SK-N-SH (cell line): ENCODE data around the gene BLCAP. TPM values are rescaled to one million over a fixed set of nuclear protein-coding genes. Genes with fewer than 3 reads are reported as not detected.
"Not testable (repeated sequence)": the region's sequence is repeated elsewhere in the genome, so short reads cannot be mapped to it uniquely, and the experiment has no call there.

Source experiments
- CTCF ChIA-PET: fragments of 300-600, 350-600 bp; formaldehyde crosslinking; extraction: SDS; loops from one replicate; lab custom pipeline; 2021; lab: Yijun Ruan, JAX
- POLR2A ChIA-PET: fragments of 350-600 bp; sonication (Branson Sonifier 250); formaldehyde crosslinking; extraction: SDS; loops from one replicate; lab custom pipeline; 2020; ENCODE audit warnings: antibody characterized with exemption, inconsistent platforms; lab: Yijun Ruan, JAX
- DNase-seq: peaks from one replicate; pipeline ENCODE4 v3.0.0; 2012
- H2AFZ ChIP-seq: fragments of 200-600 bp; sonication (generic); 2 replicates; pipeline ENCODE4 v1.8.1; 2016; ENCODE audit warnings: antibody characterized with exemption, mild to moderate bottlenecking, low read depth
- H3F3A ChIP-seq: fragments of 200-600 bp; sonication (generic); replicated peaks from 2 replicates; pipeline ENCODE3; 2016; ENCODE audit warnings: antibody characterized with exemption, mild to moderate bottlenecking; ENCODE audit not compliant: insufficient read depth
- H3K27ac ChIP-seq, 2 experiments: fragments of 200-500 bp in 1 of 2; fragments of 200-600 bp in 1 of 2; sonication (Bioruptor generic) in 1 of 2; sonication (generic), shearing (Covaris generic) in 1 of 2; 2 replicates each; pipeline versions ENCODE4 v1.5.1 to v1.6.1; 2014 to 2016; ENCODE audit warnings: low read depth in 2 of 2, inconsistent platforms in 1 of 2, low read length in 1 of 2, mild to moderate bottlenecking in 1 of 2, mixed read lengths in 1 of 2
- H3K27me3 ChIP-seq: fragments of 200-600 bp; sonication (generic), shearing (Covaris generic); 2 replicates; pipeline ENCODE4 v1.6.1; 2016; ENCODE audit warnings: mixed run types; ENCODE audit not compliant: insufficient read depth
- H3K36me3 ChIP-seq, 2 experiments: fragments of 200-500 bp in 1 of 2; fragments of 200-600 bp in 1 of 2; sonication (Bioruptor generic) in 1 of 2; sonication (generic) in 1 of 2; replicated peaks in 1 of 2; 2 replicates each; pipeline versions ENCODE3 to v1.5.1; 2014 to 2016; ENCODE audit warnings: low read length in 1 of 2, mild to moderate bottlenecking in 1 of 2; ENCODE audit not compliant: insufficient read depth in 2 of 2, control insufficient read depth in 1 of 2
- H3K4me1 ChIP-seq, 2 experiments: fragments of 200-500 bp in 1 of 2; fragments of 200-600 bp in 1 of 2; sonication (Bioruptor generic) in 1 of 2; sonication (generic), shearing (Covaris generic) in 1 of 2; 2 replicates each; pipeline versions ENCODE4 v1.5.1 to v1.6.1; 2014 to 2016; ENCODE audit warnings: low read depth in 1 of 2, low read length in 1 of 2, mixed run types in 1 of 2; ENCODE audit not compliant: insufficient read depth in 2 of 2, control insufficient read depth in 1 of 2
- H3K4me2 ChIP-seq: fragments of 200-600 bp; sonication (generic), shearing (Covaris generic); 2 replicates; pipeline ENCODE4 v1.6.1; 2017; ENCODE audit warnings: mixed run types
- H3K4me3 ChIP-seq, 2 experiments: fragments of 200-500 bp in 1 of 2; fragments of 200-600 bp in 1 of 2; sonication (Bioruptor generic) in 1 of 2; sonication (generic), shearing (Covaris generic) in 1 of 2; 2 replicates each; pipeline versions ENCODE4 v1.5.1 to v1.8.1; 2014 to 2016; ENCODE audit warnings: low read depth in 2 of 2, inconsistent platforms in 1 of 2, low read length in 1 of 2, mild to moderate bottlenecking in 1 of 2, mixed read lengths in 1 of 2, moderate library complexity in 1 of 2
- H3K79me2 ChIP-seq: fragments of 200-600 bp; sonication (generic); 2 replicates; pipeline ENCODE4 v1.8.1; 2017; ENCODE audit warnings: mild to moderate bottlenecking; ENCODE audit not compliant: insufficient read depth
- H3K9ac ChIP-seq: fragments of 200-600 bp; sonication (generic); 2 replicates; pipeline ENCODE4 v1.6.1; 2017; ENCODE audit warnings: mixed run types
- H3K9me2 ChIP-seq: fragments of 200-600 bp; sonication (generic); 2 replicates; pipeline ENCODE4 v1.6.1; 2017; ENCODE audit warnings: mixed run types
- H3K9me3 ChIP-seq: fragments of 200-600 bp; sonication (generic); 2 replicates; pipeline ENCODE4 v1.6.1; 2017; ENCODE audit warnings: mixed run types, mild to moderate bottlenecking, moderate library complexity
- H4K20me1 ChIP-seq: fragments of 200-600 bp; sonication (generic); 2 replicates; pipeline ENCODE4 v1.6.1; 2017; ENCODE audit warnings: mild to moderate bottlenecking, mixed run types; ENCODE audit not compliant: insufficient read depth
- CHD2 ChIP-seq: fragments of 150-350 bp; IDR thresholded peaks from 2 replicates; pipeline ENCODE4 v1.6.1; 2018; ENCODE audit warnings: low read length; ENCODE audit not compliant: partially characterized antibody
- ELF1 ChIP-seq: IDR thresholded peaks from 2 replicates; pipeline ENCODE4 v1.4.0; 2012
- EP300 ChIP-seq, 2 experiments: IDR thresholded peaks; 2 replicates each; pipeline versions ENCODE4 v1.4.0 to v1.6.1; 2012; ENCODE audit warnings: borderline replicate concordance in 1 of 2, low read depth in 1 of 2, low read length in 1 of 2
- EZH2phosphoT487 ChIP-seq: fragments of 200-600 bp; sonication (generic); IDR thresholded peaks from 2 replicates; pipeline ENCODE4 v1.6.1; 2017; ENCODE audit warnings: low read depth, mixed run types, mild to moderate bottlenecking, antibody characterized with exemption, moderate library complexity, borderline replicate concordance
- FOSL2 ChIP-seq: IDR thresholded peaks from 2 replicates; pipeline ENCODE4 v1.4.0; 2012; ENCODE audit warnings: low read depth, mild to moderate bottlenecking, moderate library complexity, borderline replicate concordance
- FOXJ3 ChIP-seq: sonication (generic); formaldehyde crosslinking; IDR thresholded peaks from 2 replicates; pipeline ENCODE4 v1.5.1; 2020; ENCODE audit warnings: mild to moderate bottlenecking, missing genetic modification reagents
- GATA2 ChIP-seq: sonication (generic); formaldehyde crosslinking; IDR thresholded peaks from 2 replicates; pipeline ENCODE4 v1.5.0; 2020; ENCODE audit warnings: mild to moderate bottlenecking, missing genetic modification reagents
- JUND ChIP-seq: IDR thresholded peaks from 2 replicates; pipeline ENCODE4 v1.4.0; 2012
- MEF2A ChIP-seq: IDR thresholded peaks from 2 replicates; pipeline ENCODE4 v1.4.0; 2012; ENCODE audit warnings: low read depth, borderline replicate concordance
- MXI1 ChIP-seq: IDR thresholded peaks from 2 replicates; pipeline ENCODE4 v1.6.1; 2012; ENCODE audit warnings: mild to moderate bottlenecking, low read depth, low read length, improper control_type of control experiment
- NRF1 ChIP-seq: IDR thresholded peaks from 2 replicates; pipeline ENCODE4 v1.6.1; 2012; ENCODE audit warnings: low read depth, mild to moderate bottlenecking, low read length
- RAD21 ChIP-seq: IDR thresholded peaks from 2 replicates; pipeline ENCODE4 v1.6.1; 2012; ENCODE audit warnings: mild to moderate bottlenecking, low read length
- RXRA ChIP-seq: IDR thresholded peaks from 2 replicates; pipeline ENCODE4 v1.4.0; 2012; ENCODE audit warnings: low read depth, mild to moderate bottlenecking, borderline replicate concordance
- TEAD4 ChIP-seq: IDR thresholded peaks from 2 replicates; pipeline ENCODE4 v1.4.0; 2012; ENCODE audit warnings: mild to moderate bottlenecking, borderline replicate concordance; ENCODE audit not compliant: insufficient read depth
- WGBS: methylation state at CpG from one replicate; pipeline ENCODE4 v1.1.6; 2017; ENCODE audit warnings: low lambda C conversion rate; 5-methylcytosine and 5-hydroxymethylcytosine counted together
- polyA plus RNA-seq, 3 experiments: library from polyadenylated mRNA; depleted of rRNA; stranded (reverse); fragments of >200 nt; gene quantifications; 2 replicates each; pipeline ENCODE4 v1.2.3, GENCODE V29; 2012
- TF ChIP-seq, protein P1 (sequence below): IDR thresholded peaks from 2 replicates; pipeline ENCODE4 v1.4.0; 2012; ENCODE audit warnings: low read depth, borderline replicate concordance
- TF ChIP-seq, protein P2 (sequence below): IDR thresholded peaks from 2 replicates; pipeline ENCODE4; 2012

BLCAP gene
- polyA plus RNA-seq, 1 of the 3 experiments (the other 2 are of a cell fraction), result 55.8 TPM

GRCh38 chr20:37552415-37552814, 24.7 kb upstream of the BLCAP start:
- H3K4me1 ChIP-seq, result no peaks in the 10 kb centered on the region
- 3% methylated on average over 1 of the region's 1 CpG for whole genome bisulfite sequencing
- no peak for DNase-seq
- no peak overlapping the region for H3K9ac ChIP-seq
- TF ChIP-seq, protein P1, sequence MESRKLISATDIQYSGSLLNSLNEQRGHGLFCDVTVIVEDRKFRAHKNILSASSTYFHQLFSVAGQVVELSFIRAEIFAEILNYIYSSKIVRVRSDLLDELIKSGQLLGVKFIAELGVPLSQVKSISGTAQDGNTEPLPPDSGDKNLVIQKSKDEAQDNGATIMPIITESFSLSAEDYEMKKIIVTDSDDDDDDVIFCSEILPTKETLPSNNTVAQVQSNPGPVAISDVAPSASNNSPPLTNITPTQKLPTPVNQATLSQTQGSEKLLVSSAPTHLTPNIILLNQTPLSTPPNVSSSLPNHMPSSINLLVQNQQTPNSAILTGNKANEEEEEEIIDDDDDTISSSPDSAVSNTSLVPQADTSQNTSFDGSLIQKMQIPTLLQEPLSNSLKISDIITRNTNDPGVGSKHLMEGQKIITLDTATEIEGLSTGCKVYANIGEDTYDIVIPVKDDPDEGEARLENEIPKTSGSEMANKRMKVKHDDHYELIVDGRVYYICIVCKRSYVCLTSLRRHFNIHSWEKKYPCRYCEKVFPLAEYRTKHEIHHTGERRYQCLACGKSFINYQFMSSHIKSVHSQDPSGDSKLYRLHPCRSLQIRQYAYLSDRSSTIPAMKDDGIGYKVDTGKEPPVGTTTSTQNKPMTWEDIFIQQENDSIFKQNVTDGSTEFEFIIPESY, result no peak
- TF ChIP-seq EP300 (IDR thresholded peaks at IDR 0.05; ENCODE audit: borderline replicate concordance in 1 of 2, low read depth in 1 of 2, low read length in 1 of 2), result no peak
- no peak for TF ChIP-seq MEF2A
- no peak for TF ChIP-seq JUND
- TF ChIP-seq GATA2 (CRISPR knock-in tag), result no peak
- TF ChIP-seq, protein P2, sequence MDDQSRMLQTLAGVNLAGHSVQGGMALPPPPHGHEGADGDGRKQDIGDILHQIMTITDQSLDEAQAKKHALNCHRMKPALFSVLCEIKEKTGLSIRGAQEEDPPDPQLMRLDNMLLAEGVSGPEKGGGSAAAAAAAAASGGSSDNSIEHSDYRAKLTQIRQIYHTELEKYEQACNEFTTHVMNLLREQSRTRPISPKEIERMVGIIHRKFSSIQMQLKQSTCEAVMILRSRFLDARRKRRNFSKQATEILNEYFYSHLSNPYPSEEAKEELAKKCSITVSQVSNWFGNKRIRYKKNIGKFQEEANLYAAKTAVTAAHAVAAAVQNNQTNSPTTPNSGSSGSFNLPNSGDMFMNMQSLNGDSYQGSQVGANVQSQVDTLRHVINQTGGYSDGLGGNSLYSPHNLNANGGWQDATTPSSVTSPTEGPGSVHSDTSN, result no peak
- no peak for TF ChIP-seq NRF1
- no peak for TF ChIP-seq CHD2
- TF ChIP-seq ELF1, result no peak
- no peak for TF ChIP-seq MXI1
- no peak for TF ChIP-seq FOSL2
- no peak for TF ChIP-seq FOXJ3 (CRISPR knock-in tag)
- no peak for TF ChIP-seq RAD21
- no peak for TF ChIP-seq TEAD4
- no peak for TF ChIP-seq RXRA
- no peak for TF ChIP-seq EZH2phosphoT487
- ChIA-PET POLR2A (no interaction called here), CTCF (interaction anchor here (1.8 kb wide), 1 partner anchor 12 kb away, joined by 7 read pairs; no protein-coding TSS in a partner anchor)
- no peaks in the 10 kb centered on the region for H3K79me2 ChIP-seq
- no peak overlapping the region for H2AFZ ChIP-seq
- no peaks in the 10 kb centered on the region for H4K20me1 ChIP-seq
- no peaks in the 10 kb centered on the region for H3K9me2 ChIP-seq
- H3K4me2 ChIP-seq, result no peak overlapping the region
- peaks cover 11% of the 10 kb centered on the region; the same call in 1 of the 2 replicates for H3K27me3 ChIP-seq
- no peak overlapping the region for H3K4me3 ChIP-seq
- H3K27ac ChIP-seq, result no peak overlapping the region
- no peaks in the 10 kb centered on the region for H3K9me3 ChIP-seq
- no peaks in the 10 kb centered on the region for H3F3A ChIP-seq
- H3K36me3 ChIP-seq, result no peaks in the 10 kb centered on the region

DNA sequence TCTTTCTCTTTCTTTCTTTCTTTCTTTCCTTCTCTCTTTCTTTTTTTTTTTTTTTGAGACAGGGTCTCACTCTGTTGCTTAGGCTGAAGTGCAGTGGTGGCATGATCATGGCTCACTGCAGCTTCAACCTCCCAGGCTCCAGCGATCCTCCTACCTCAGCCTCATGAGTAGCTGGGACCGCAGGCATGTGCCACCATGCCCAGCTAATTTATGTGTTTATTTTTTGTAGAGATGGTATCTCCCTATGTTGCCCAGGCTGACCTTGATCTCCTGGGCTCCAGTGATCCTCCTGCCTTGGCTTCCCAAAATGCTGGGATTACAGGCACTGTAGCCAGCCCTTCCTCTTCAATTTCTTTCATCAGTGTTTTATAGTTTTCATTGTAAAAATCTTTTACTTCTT, 24.0 kb upstream of the BLCAP start:
- H3K4me1 ChIP-seq, H3F3A ChIP-seq, H3K36me3 ChIP-seq, H3K4me3 ChIP-seq, H3K9me3 ChIP-seq, H3K79me2 ChIP-seq, H4K20me1 ChIP-seq, H3K9ac ChIP-seq, H3K27ac ChIP-seq, H3K27me3 ChIP-seq, POLR2A ChIA-PET, DNase-seq, H3K9me2 ChIP-seq, H2AFZ ChIP-seq, H3K4me2 ChIP-seq: not testable (repeated sequence)
- WGBS, result 80% methylated on average over 2 of the region's 2 CpGs
- CTCF ChIA-PET, result interaction anchor here (0.9 to 1.8 kb wide), 2 partner anchors 13 to 17 kb away, joined by 3 to 7 read pairs; no protein-coding TSS in a partner anchor

- H3K9me3 ChIP-seq, H3F3A ChIP-seq, CTCF ChIA-PET, H3K4me1 ChIP-seq, H3K27me3 ChIP-seq, H3K36me3 ChIP-seq, H4K20me1 ChIP-seq, H2AFZ ChIP-seq, POLR2A ChIA-PET, H3K4me3 ChIP-seq, H3K79me2 ChIP-seq, H3K4me2 ChIP-seq, DNase-seq, H3K9ac ChIP-seq, H3K9me2 ChIP-seq, H3K27ac ChIP-seq: not testable (repeated sequence)
- WGBS, result 76% methylated on average over 16 of the region's 16 CpGs
Observed at GRCh38 chr20:37550101-37550920, 22.6 kb upstream of the BLCAP start.
